DMS153 treated with DMSO at 0.1 percent for 48 hours (cell line): ENCODE measurements around the gene CEP43.
A peak's percentile ranks its signal among the peaks of the same experiment; 100 is the strongest.

Source experiments
- DNase-seq: peaks from one replicate; lab custom pipeline; 2025; ENCODE audit not compliant: unreplicated experiment; lab: John Stamatoyannopoulos, UW

CEP43 gene, protein sequence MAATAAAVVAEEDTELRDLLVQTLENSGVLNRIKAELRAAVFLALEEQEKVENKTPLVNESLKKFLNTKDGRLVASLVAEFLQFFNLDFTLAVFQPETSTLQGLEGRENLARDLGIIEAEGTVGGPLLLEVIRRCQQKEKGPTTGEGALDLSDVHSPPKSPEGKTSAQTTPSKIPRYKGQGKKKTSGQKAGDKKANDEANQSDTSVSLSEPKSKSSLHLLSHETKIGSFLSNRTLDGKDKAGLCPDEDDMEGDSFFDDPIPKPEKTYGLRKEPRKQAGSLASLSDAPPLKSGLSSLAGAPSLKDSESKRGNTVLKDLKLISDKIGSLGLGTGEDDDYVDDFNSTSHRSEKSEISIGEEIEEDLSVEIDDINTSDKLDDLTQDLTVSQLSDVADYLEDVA

DNA sequence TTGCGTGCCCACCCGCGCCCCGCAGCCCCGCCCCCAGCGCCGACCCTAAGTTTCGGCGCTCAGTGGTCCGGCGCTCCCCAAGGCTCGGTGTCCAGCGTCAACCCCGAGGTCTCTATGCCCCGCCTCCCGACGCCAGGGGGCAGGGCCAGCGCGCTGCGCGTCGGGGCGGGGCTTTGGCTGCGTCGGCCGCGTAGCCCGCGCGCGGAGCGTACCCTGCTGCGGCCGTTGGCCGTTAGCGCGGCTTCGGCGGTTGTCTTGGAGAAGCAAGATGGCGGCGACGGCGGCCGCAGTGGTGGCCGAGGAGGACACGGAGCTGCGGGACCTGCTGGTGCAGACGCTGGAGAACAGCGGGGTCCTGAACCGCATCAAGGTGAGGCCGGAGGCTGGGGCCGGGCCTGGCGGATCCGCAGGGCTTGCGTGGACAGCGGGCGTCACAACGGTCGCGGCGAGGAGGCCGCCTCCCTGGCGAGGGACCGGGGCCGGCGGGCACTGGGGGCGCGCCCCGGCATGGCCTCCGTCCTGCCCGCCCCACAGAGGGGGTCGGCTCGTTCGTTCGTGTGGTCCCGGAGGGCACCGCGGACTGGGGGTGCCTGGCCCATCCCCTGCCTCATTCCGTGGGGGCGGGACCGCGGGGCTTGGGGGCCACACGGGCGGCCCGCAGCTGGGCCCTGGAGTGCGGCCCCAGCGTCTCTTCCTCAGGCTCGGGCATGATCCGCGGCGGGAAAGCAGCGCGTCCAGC lies at the start of gene CEP43:
TSS of gene CEP43 (plus strand) at position 253 of the 739 bp plus-strand sequence. CDS start at position 269, 16 bp downstream.
- peak; percentile 85 for DNase-seq

DNA sequence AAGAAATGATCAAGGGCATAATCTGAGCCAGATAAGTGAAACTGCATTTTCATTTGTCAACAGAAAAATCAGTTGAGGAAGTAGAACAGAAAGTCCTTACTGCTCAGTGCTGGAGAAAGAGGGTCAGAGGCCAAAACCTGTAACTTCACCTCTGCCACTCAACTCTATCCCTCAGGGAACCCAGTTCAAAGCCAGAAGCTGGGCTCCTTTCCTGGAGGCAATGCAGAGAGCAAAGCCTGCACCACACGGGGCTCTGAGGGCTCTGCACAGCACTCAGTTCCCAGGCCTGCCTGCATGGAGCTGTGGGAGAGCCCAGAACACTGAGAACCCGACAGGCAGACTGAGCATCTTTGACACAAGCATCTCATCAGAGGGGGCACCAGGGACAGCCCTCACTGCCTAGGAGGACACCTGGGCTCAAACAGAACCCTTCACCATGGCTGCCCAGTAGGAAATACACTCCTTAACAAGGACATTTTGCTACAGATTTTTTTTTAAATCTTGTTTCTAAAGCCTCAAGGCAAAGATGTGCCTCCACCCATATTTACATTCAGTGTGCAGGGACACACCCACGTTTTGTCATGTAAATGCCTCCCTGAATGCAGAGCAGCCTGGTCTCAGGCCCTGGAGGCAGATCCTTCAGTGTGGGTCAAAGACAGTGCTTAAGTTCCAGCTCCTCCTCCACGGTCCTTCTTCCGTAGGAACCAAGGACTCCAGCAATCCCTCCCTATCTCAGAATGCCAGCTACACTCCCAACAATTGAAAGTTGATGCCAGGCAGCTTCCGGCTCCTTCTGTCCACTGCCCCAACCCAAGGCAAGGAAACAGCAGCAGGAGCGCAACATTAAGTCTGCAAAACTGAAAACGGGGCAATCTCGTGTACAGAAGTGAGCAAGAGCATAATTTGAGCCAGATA lies 49.4 kb upstream of the CEP43 start:
- DNase-seq = no peak

DNA sequence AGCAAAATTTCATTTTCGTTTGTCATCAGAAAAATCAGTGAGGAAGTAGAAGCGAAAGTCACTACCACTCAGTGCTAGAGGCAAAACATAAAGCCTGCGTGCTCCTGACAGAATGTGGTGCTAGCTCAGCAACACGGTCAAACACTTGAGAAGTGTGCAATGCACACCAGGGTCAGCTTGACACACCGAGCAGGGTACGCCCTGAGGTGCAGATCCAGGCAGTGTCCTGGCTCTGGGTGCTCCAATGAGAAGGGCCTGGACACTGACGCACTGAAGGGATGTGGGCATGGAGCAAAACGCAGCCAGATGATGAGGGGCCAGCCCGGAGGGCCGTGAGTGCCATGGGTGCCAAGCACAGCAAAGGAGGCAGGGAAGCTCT lies 48.8 kb upstream of the CEP43 start:
- DNase-seq = no peak

DNA sequence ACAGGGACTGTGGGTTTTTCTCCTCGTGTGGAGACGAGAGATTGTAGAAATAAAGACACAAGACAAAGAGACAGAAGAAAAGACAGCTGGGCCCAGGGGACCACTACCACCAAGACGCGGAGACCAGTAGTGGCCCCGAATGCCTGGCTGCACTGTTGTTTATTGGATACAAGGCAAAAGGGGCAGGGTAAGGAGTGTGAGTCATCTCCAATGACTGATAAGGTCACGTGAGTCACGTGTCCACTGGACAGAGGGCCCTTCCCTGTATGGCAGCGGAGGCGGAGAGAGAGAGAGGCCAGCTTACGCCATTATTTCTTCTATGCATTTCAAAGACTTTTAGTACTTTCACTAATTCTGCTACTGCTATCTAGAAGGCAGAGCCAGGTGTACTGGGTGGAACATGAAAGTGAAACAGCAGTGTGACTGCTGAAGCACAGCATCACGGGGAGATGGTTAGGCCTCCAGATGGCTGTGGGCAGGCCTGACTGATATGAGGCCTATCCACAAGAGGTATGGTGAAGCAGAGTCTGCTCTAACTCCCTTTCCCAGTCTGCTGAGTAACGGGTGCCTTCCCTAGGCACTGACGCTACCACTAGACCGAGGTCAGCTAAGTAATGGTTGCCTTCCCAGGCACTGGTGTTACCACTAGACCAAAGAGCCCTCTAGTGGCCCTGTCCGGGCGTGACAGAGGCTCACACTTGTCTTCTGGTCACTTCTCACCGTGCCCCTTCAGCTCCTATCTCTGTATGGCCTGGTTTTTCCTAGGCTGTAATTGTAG lies 48.1 kb upstream of the CEP43 start:
- DNase-seq = peak; percentile 20

DNA sequence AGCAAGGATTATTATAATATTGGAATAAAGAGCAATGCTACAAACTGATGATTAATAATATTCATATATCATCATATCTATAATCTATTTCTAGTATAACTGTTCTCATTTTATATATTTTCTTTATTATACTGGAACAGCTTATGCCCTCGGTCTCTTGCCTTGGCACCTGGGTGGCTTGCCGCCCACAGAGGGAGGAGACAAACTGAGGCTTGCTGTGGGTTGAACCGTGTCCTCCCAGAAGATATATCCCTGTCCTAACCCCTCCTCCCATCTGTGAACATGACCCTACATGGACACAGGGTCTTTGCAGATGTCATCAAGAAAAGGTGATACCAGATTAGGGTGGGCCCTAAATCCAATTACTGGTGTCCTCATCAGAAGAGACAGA lies 47.5 kb upstream of the CEP43 start:
- no peak for DNase-seq

DNA sequence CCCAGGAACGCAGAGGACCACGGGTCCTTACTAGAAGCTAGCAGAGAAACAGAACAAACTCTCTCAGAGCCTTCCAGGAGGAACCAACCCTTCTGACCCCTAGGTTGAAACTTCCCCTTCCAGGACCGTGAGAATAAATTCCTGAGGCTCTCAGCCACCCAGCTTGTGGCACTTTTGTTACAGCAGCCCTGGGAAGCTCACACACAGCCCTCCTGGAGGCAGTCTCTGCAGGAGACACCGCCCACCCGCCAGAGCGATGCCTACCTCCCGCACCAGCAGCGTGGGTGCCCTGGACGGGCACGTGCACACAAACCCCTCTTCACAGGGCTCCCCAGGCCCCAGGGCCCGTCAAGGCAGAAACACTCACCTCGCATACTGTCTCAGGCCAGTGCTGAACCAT lies 47.1 kb upstream of the CEP43 start:
- DNase-seq = no peak

DNA sequence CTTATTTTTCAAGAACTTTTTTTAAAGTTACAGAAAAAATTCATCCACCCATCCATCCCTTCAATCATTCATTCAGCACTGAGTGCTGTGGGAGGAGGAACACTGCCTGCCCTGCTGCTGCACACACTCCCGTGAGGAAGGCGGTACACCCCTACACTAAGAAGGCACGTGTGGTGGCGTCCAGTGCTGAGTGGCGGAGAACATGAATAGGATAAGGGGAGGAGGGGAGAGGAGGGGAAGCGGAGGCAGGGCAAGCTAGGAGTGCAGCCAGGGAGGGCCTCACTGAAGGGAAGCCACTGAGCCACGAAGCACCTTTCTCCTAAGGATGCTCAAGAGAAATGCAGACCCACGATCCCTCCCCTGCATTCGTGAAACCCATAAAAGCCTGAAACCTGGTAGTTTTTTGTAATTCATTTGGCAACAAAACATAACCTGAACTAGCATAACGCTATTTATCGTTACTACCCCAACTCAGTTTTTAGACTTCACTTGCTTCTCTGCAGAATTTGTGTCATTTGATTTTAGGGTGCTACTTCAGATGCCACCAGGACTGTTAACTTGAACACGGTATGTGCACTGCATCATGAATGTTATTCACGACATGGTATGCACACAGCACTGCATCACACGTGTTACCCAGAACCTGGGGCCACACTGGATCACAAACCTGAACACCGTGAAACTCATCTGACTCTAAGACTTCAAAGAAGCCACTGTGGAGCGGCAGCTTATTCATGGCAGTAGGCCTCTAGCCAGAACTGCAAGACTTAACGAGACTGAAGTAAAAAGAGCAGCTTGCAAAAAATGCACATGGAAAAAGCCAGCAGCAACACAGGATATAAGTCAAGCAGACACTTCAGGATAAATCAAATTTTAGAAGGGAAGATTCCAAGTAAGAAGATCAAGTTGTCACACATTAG lies 46.4 kb upstream of the CEP43 start:
- DNase-seq = no peak

DNA sequence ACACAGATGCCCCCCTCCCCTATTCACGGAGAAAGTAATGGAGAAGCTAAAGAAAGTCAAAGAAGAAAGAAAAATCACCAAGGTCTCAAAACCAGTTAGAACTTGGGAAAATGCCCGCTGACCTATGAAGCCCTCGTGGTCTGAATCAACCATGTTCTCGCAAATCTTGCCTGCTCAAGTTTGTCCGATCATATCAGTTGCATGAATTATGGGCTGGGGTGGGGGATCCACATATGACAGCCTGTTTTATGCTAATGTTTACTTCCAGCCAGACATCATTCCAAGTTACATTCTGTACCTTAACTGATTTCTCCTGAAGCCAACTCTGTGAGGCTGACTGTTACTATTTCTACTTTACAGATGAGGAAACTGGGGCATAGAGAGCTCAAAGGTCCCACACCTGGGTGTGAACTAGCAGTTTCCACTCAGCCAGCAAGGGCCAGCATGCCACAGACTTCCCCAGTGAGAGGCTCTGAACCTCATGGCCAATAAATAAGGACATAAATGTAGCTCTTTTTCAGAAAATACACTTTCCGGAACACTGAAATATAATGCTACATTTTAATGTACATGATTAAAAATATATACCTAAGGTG lies 45.0 kb upstream of the CEP43 start:
- no peak for DNase-seq

DNA sequence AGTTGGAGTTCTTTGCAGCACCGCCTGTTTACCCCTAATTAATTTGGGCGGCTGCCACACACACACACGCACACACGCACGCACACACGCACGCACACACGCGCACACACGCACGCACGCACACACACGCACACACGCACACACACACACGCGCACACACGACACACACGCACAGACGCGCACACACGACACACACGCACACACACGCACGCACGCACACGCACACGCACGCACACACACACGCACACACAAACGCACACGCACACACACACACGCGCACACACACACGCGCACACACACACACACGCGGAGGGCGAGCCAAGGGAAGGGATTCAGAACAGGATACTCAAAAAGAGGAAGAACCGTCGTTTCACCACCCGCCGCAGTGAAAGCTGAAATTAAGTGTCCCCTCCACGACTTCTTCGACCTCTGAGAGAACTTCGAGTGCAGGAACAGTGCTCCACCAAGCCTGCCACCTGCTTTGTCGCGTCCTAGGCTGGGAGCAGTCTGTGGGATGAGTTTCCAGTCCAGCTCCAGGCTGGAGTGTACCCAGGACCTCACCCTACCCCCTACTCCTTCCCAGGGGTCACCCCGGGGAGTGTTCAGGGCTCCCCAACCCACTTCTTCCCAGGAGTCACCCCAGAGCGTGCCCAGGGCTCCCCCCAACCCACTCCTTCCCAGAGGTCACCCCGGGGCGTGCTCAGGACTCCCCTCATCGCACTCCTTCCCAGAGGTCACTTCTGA lies 43.9 kb upstream of the CEP43 start:
- no peak for DNase-seq

DNA sequence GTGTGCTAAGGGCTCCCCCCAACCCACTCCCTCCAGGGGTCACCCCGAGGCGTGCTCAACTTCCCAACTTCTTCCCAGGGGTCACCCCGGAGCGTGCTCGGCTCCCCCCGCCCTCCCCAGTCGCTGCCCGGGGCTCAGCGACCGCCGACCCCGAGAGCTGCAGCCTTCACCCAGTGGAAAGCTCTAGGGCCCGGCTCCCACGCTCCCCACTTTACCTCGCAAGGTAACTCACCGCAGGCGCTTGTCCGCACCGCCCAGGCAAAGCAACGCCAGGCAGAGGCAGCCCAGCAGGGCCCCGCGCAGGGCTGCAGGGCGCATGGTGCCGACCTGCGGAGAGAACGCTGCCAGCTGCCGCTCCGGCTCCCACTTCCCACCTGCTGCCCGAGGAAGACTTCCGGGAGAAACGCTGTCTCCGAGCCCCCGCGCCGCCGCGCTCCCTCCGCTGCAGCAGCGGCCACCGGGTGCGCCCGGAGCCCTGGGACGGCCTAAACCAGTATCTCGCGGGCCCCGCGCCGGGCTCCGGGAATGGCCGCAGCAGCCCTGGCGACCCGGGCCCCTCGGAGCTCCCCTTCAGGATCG lies 43.2 kb upstream of the CEP43 start:
- DNase-seq = peak; percentile 59

DNA sequence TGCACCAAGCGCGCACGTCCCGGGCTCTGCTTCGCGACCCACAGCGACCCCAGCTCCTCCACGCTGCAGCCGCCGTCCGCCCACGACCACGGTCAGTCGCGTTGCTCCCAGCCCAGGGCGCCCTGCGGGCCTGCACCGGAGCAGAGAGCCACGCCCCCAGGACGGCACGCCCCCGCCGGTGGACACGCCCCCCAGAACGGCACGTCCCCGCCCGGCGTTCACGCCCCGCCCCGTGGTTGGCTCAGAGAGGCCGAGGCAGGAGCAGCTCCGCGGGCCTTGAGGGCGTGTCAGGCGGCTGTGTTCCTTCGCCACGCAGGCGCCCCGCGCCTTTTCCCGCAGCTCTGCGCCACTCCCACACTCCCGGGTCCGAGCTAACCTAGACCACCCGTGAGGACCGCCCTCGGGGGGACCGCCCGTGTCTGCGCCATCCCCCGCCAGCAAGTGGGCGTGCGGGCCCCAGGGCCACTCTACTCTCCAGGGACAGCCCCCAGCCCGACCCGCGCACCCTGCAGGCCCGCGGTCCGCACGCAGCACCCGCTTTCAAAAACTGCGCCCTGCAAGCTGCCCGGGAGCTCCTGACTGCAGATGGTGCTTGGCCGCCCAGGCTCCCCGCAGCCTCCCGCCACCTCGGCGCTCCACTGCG lies 42.6 kb upstream of the CEP43 start, which contains the start of gene RNASET2:
TSS of gene RNASET2 (minus strand) at position 107 of the 643 bp plus-strand sequence. CDS start 368 bp downstream, outside the sequence.
- peak; percentile 74 for DNase-seq

DNA sequence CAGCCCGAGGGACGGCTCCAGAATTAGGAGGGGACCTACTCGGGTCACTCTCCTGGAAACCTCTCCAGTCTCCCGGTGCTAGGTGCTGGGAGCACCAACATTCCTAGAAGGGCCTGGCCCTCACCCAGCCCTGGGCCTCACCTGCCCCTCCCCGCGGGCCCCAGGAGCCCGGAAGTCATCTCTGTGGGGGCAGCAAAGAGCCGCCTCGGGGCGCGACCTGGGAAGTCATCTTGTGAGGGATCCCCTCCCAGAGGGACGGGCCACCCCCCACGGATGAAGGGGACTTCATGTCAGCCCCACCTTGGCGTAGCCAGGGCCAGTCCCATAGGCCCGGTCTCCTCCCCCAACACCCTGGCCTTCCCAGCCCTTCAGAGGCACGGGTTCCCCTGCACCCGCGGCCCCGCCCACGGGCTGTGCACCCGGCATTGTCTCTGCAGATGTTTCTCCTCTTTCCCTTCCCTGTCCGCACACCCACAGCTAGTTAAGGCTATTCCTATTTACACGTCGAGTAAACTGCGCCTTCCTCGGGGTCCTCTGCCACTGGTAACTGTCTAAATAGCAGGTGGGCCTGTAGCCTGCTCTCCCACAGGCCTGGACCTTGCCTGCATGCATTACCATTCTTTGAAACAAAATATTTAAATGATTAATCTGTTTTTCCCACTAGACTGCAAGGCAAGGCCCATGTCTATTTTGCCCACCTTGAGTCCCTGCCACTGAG lies 42.0 kb upstream of the CEP43 start:
- peak; percentile 45 for DNase-seq

DNA sequence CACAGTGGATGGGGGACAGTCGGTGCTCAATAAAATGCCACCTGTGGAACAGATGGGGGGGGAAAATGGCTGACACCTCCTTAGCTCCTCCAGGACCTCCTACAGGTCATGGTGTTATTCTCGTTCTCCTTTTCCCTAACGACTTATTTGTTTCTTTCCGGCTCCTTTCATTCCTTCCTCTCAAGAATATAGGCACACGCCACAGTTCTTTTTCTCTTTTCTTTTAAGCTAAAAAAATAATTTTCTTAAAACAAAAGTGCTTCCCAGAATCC lies 41.5 kb upstream of the CEP43 start:
- no peak for DNase-seq

DNA sequence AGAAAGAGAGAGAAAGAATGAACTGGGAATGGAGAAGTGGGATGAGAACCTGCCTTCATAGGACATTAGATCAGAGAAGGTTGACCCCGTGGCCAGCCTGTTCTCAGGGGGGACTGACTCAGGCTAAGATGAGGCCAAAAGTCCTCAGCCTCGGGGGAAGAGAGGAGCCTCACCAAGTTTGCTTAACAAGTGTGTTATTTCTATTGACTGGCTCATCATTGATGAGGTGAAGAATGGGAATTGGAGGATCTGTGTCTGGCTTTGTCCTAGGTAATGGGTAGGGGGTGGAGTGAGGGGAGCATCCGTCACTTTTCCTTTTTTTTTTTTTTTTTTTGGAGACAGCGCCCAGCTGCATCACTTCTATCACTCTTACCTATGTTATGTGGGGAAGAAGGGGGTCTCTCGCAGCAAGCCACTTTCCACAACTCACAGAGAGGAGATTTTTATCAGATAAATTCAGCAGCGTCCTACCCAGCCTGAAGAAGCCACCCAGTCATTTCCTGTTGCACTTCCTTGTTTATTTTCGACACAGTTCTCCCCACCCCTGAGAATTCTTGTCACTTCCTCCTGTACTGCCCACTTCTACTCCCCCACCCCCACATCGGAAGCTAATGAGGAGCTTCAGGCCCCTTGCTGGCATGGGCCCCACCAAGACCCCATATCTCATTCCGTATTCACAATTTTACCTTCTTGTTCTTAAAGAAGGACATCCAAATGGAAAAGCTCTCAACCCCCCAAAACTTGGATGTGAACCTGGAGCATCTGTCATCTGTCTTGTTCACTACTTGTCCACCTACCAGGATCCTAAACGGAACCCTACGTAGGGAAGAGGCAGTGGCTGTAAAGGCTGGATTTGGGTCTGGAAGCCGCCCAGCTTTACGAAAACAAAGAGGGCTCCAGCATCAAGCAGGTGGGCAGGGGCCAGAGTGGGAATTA lies 40.0 kb upstream of the CEP43 start:
- DNase-seq = no peak

DNA sequence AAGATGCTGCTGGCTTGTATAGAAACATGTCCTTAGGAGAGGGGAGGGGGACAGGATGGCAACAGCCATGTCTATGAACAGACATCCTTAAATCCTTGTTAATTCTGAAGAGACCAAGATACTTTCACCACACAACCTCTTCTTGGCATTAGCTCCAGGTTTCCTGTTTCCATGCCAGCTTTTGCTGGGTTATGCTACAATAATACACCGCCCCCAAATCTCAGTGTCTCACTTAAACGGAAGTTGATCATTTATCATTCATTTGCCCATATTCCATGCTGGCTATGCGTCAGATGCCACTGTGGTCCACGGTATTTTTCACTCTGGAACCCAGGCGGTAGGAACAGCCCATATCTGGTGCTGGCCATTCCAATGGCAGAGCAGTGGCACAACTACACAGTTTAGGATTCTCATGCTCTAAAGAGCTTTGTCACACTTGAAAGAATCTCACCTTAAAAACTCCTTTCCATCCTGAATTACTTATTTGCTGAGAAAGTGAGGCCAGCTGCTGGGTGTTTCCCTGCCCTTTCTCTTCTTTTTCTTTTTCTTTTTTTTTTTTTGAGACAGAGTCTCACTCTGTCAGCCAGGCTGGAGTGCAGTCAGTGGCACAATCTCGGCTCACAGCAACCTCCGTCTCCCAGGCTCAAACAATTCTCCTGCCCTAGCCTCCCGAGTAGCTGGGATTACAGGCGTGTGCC lies 39.1 kb upstream of the CEP43 start:
- DNase-seq = no peak
